ENCODE data around the gene TMEM117.

GRCh38 chr12:44026046-44026445 lies 190.2 kb downstream of the TMEM117 start:
- TF ChIP-seq CTCF (IDR thresholded peaks at IDR 0.05; ENCODE audit: low read depth, low read length, poor library complexity, severe bottlenecking) (no peak), EZH2phosphoT487 (IDR thresholded peaks at IDR 0.05; ENCODE audit: borderline replicate concordance, low read length) (no peak)
